Sigmoid colon (tissue), 3 donors: ENCODE measurements around the gene SPIRE1.

Source experiments
- CTCF ChIP-seq, 4 experiments: fragments of 450-650 bp in 3 of 4; fragments of 200-600 bp in 1 of 4; IDR thresholded peaks; one replicate each; pipeline ENCODE4 v1.5.1; 2016 to 2019; ENCODE audit warnings: antibody characterized with exemption in 4 of 4, mild to moderate bottlenecking in 3 of 4, moderate library complexity in 2 of 4
- POLR2A ChIP-seq, 2 donors: fragments of 450-650 bp; IDR thresholded peaks; one replicate each; pipeline ENCODE4 v1.6.1; 2016; ENCODE audit warnings: antibody characterized with exemption in 2 of 2, mild to moderate bottlenecking in 2 of 2, moderate library complexity in 2 of 2

GRCh38 chr18:12452784-12453183, 205.1 kb downstream of the SPIRE1 start:
- no peak for TF ChIP-seq CTCF (IDR thresholded peaks at IDR 0.05)
- no peak for TF ChIP-seq POLR2A (IDR thresholded peaks at IDR 0.05)
